A549 (cell line): ENCODE data around the gene ZC3H13. TPM values are rescaled to one million over a fixed set of nuclear protein-coding genes. Genes with fewer than 3 reads are reported as not detected.

Experiments used
- ATAC-seq, 2 experiments: fragments of 200-7000 bp in 1 of 2; fragments of >200 bp in 1 of 2; cut with Nextera tagmentation in 1 of 2; cut with Tn5 transposase in 1 of 2; 3 replicates each; pipeline versions ENCODE4 v1.8.0 to v1.9.1; 2018 to 2020; ENCODE audit warnings: mild to moderate bottlenecking in 1 of 2, moderate library complexity in 1 of 2
- CTCF ChIA-PET: fragments of 300-600 bp; sonication (Branson Sonifier 250); formaldehyde crosslinking; extraction: SDS; loops from one replicate; lab custom pipeline; 2021; ENCODE audit warnings: antibody characterized with exemption, inconsistent platforms; lab: Yijun Ruan, JAX
- POLR2A ChIA-PET: fragments of 350-600 bp; formaldehyde crosslinking; extraction: SDS; loops from one replicate; lab custom pipeline; 2021; ENCODE audit warnings: antibody characterized with exemption, inconsistent platforms; lab: Yijun Ruan, JAX
- DNase-seq, 2 experiments: peaks; one replicate each; pipeline versions ENCODE4 v3.0.0 to v3.0.0-alpha.2; 2011 to 2016; ENCODE audit warnings: low read depth in 1 of 2, low spot score in 1 of 2
- FAIRE-seq: peaks from 2 replicates; lab custom pipeline; 2011; peaks lifted over from hg19 to GRCh38; lab: Jason Lieb, UNC
- H3K27ac ChIP-seq, 2 experiments: fragments of >200 bp; sonication (Bioruptor Twin); formaldehyde crosslinking; 3 replicates each; pipeline ENCODE4 v1.5.1; 2016 to 2017
- H3K4me1 ChIP-seq: fragments of >200 bp; sonication (Bioruptor Twin); formaldehyde crosslinking; 3 replicates; pipeline ENCODE4 v1.6.1; 2016
- H3K4me2 ChIP-seq: fragments of >200 bp; sonication (Bioruptor Twin); formaldehyde crosslinking; 3 replicates; pipeline ENCODE4 v1.6.1; 2016
- H3K4me3 ChIP-seq: fragments of >200 bp; sonication (Bioruptor Twin); formaldehyde crosslinking; 3 replicates; pipeline ENCODE4 v1.5.1; 2016
- H3K9me3 ChIP-seq: fragments of >200 bp; sonication (Bioruptor Twin); formaldehyde crosslinking; 3 replicates; pipeline ENCODE4 v1.6.1; 2016
- BHLHE40 ChIP-seq: IDR thresholded peaks from 2 replicates; pipeline ENCODE4 v1.6.1; 2012; ENCODE audit warnings: low read depth, low read length, inconsistent platforms
- CBX8 ChIP-seq: fragments of 200-600 bp; sonication (generic); IDR thresholded peaks from 2 replicates; pipeline ENCODE4 v1.6.1; 2016
- CEBPB ChIP-seq, 2 experiments: fragments of >200 bp in 1 of 2; sonication (Bioruptor Twin) in 1 of 2; formaldehyde crosslinking in 1 of 2; IDR thresholded peaks; 2 replicates each; pipeline ENCODE4 v1.6.1; 2012 to 2016
- CHD2 ChIP-seq: fragments of 150-350 bp; IDR thresholded peaks from 2 replicates; pipeline ENCODE4 v1.6.1; 2014; ENCODE audit warnings: low read length; ENCODE audit not compliant: partially characterized antibody
- EHF ChIP-seq: fragments of 250-450 bp; sonication (Bioruptor Pico); IDR thresholded peaks from 2 replicates; pipeline ENCODE4 v1.5.0; 2020; ENCODE audit warnings: mild to moderate bottlenecking
- ELK1 ChIP-seq: fragments of 150-350 bp; IDR thresholded peaks from 2 replicates; pipeline ENCODE4 v1.6.1; 2014; ENCODE audit warnings: low read depth, mild to moderate bottlenecking, low read length
- FOSB ChIP-seq: fragments of 250-450 bp; sonication (Bioruptor Pico); IDR thresholded peaks from 2 replicates; pipeline ENCODE4 v1.5.0; 2020; ENCODE audit warnings: mild to moderate bottlenecking, moderate library complexity
- HMGXB4 ChIP-seq: fragments of 250-450 bp; sonication (Bioruptor Pico); IDR thresholded peaks from 2 replicates; pipeline ENCODE4 v1.5.0; 2021; ENCODE audit warnings: mild to moderate bottlenecking, moderate library complexity, borderline replicate concordance
- JUN ChIP-seq, 2 experiments: fragments of >200 bp; sonication (Bioruptor Twin); formaldehyde crosslinking; IDR thresholded peaks; 2 replicates in 1 of 2; 3 replicates in 1 of 2; pipeline ENCODE4 v1.6.1; 2016 to 2017
- JUNB ChIP-seq: fragments of >200 bp; sonication (Bioruptor Twin); formaldehyde crosslinking; IDR thresholded peaks from 2 replicates; pipeline ENCODE4 v1.6.1; 2016
- KDM1A ChIP-seq: fragments of 200-600 bp; sonication (generic); IDR thresholded peaks from 2 replicates; pipeline ENCODE4 v1.6.1; 2016; ENCODE audit warnings: low read depth, mild to moderate bottlenecking
- KDM5A ChIP-seq: fragments of 200-600 bp; sonication (generic); IDR thresholded peaks from 2 replicates; pipeline ENCODE4 v1.6.1; 2016; ENCODE audit warnings: antibody characterized with exemption, mild to moderate bottlenecking
- MAZ ChIP-seq: fragments of 150-350 bp; IDR thresholded peaks from 2 replicates; pipeline ENCODE4 v1.6.1; 2014; ENCODE audit warnings: antibody characterized with exemption, low read depth, low read length, borderline replicate concordance
- NR3C1 ChIP-seq: fragments of >200 bp; sonication (Bioruptor Twin); formaldehyde crosslinking; IDR thresholded peaks from 3 replicates; pipeline ENCODE4 v1.6.1; 2017
- PBX3 ChIP-seq: IDR thresholded peaks from 2 replicates; pipeline ENCODE4 v1.6.1; 2012
- RAD21 ChIP-seq, 2 experiments: fragments of >200 bp in 1 of 2; sonication (Bioruptor Twin) in 1 of 2; formaldehyde crosslinking in 1 of 2; IDR thresholded peaks in 1 of 2; conservative IDR thresholded peaks in 1 of 2; 2 replicates in 1 of 2; 3 replicates in 1 of 2; pipeline ENCODE4 v1.6.1; 2012 to 2018; ENCODE audit warnings: inconsistent platforms in 1 of 2
- REST ChIP-seq: fragments of 200-600 bp; sonication (generic); IDR thresholded peaks from 2 replicates; pipeline ENCODE4 v1.6.1; 2016; ENCODE audit warnings: antibody characterized with exemption, mild to moderate bottlenecking, moderate library complexity
- SREBF2 ChIP-seq: fragments of 450-650 bp; IDR thresholded peaks from 2 replicates; pipeline ENCODE4 v1.6.1; 2014; ENCODE audit warnings: mild to moderate bottlenecking, moderate library complexity
- USF2 ChIP-seq: fragments of 450-650 bp; IDR thresholded peaks from 2 replicates; pipeline ENCODE4 v1.6.1; 2014; ENCODE audit warnings: antibody characterized with exemption
- ZC3H11A ChIP-seq: fragments of 450-650 bp; IDR thresholded peaks from 2 replicates; pipeline ENCODE4 v1.6.1; 2014; ENCODE audit warnings: antibody characterized with exemption, mild to moderate bottlenecking
- ZFP36 ChIP-seq: fragments of 450-650 bp; IDR thresholded peaks from 2 replicates; pipeline ENCODE4 v1.6.1; 2014; ENCODE audit warnings: borderline replicate concordance; ENCODE audit not compliant: partially characterized antibody
- ZNF302 ChIP-seq: fragments of 250-450 bp; sonication (Bioruptor Pico); IDR thresholded peaks from 2 replicates; pipeline ENCODE4 v1.9.0; 2021; ENCODE audit warnings: inconsistent platforms, mild to moderate bottlenecking, moderate library complexity
- WGBS: methylation state at CpG from one replicate; pipeline ENCODE4 v1.1.6; 2017; ENCODE audit errors: missing lambda C conversion rate; 5-methylcytosine and 5-hydroxymethylcytosine counted together
- polyA plus RNA-seq, 4 experiments: library from polyadenylated mRNA; depleted of rRNA in 3 of 4; stranded (reverse); fragments of >200 nt; fragmentation: RNase III in 1 of 4; extraction: RNeasy Plus Mini Kit Qiagen cat#74134 plus additional on column Dnase treatment in 1 of 4; gene quantifications; 2 replicates in 3 of 4; 3 replicates in 1 of 4; pipeline ENCODE4 v1.2.3, GENCODE V29; 2011 to 2017

ZC3H13 gene
- polyA plus RNA-seq, 2 of the 4 experiments (the other 2 are of a cell fraction), result 9.5 to 17.5 TPM

- TF ChIP-seq ZFP36 (no peak), HMGXB4 (CRISPR knock-in tag) (no peak), RAD21 (conservative IDR thresholded peaks at IDR 0.05 in 1 of 2, IDR thresholded peaks at IDR 0.05 in 1 of 2) (no peak), JUNB (no peak), KDM1A (no peak), BHLHE40 (no peak), ELK1 (no peak), EHF (no peak), SREBF2 (no peak), CEBPB (IDR thresholded peaks at IDR 0.05) (no peak)
- no peaks in the 10 kb centered on the region for H3K9me3 ChIP-seq
- POLR2A ChIA-PET, result no interaction called here
- H3K4me2 ChIP-seq, result no peak overlapping the region
- DNase-seq, result no peak
- no peaks in the 10 kb centered on the region for H3K4me1 ChIP-seq
- CTCF ChIA-PET, result no interaction called here
- H3K27ac ChIP-seq, result no peak overlapping the region
- WGBS, result 55% methylated on average over 4 of the region's 7 CpGs
- no peak for FAIRE-seq
- H3K4me3 ChIP-seq, result no peak overlapping the region
- ATAC-seq, result no peak
Measured at GRCh38 chr13:45930177-45930576, 122.4 kb downstream of the ZC3H13 start.

GRCh38 chr13:45928843-45929242 lies 123.7 kb downstream of the ZC3H13 start:
- POLR2A ChIA-PET, result no interaction called here
- DNase-seq, result no peak
- no peak overlapping the region for H3K4me3 ChIP-seq
- H3K27ac ChIP-seq, result no peak overlapping the region
- TF ChIP-seq KDM5A (no peak), USF2 (0 out of 2 replicates have a peak, but pooled peaks have one; percentile 8)
- TF ChIP-seq, all 56 proteins: peak for 1
- CTCF ChIA-PET, result no interaction called here
- ATAC-seq (no peak), FAIRE-seq (no peak)
- no peak overlapping the region for H3K4me2 ChIP-seq
- H3K9me3 ChIP-seq, result no peaks in the 10 kb centered on the region
- 22% methylated on average over 2 of the region's 2 CpGs for WGBS
- H3K4me1 ChIP-seq, result no peaks in the 10 kb centered on the region

GRCh38 chr13:45928176-45928575 lies 124.4 kb downstream of the ZC3H13 start:
- Histone ChIP-seq H3K4me3 (no peak overlapping the region), H3K4me1 (no peaks in the 10 kb centered on the region), H3K4me2 (no peak overlapping the region), H3K27ac (no peak overlapping the region), H3K9me3 (no peaks in the 10 kb centered on the region)
- no peak for FAIRE-seq
- ChIA-PET POLR2A (no interaction called here), CTCF (no interaction called here)
- ATAC-seq, result no peak
- DNase-seq, result no peak
- 60% methylated on average over 3 of the region's 5 CpGs for WGBS
- TF ChIP-seq ZNF302 (no peak), ZFP36 (no peak), ELK1 (no peak), PBX3 (no peak), JUN (IDR thresholded peaks at IDR 0.05) (no peak), CBX8 (no peak), HMGXB4 (CRISPR knock-in tag) (no peak), NR3C1 (no peak), REST (no peak), MAZ (no peak), CHD2 (no peak), ZC3H11A (no peak), FOSB (no peak), KDM5A (no peak)
